NCI-H2081 (cell line): ENCODE results near the gene ETNK2.

Source experiments
- DNase-seq, 2 experiments: peaks; one replicate each; lab custom pipeline; 2025; lab: John Stamatoyannopoulos, UW

ETNK2 gene

DNA sequence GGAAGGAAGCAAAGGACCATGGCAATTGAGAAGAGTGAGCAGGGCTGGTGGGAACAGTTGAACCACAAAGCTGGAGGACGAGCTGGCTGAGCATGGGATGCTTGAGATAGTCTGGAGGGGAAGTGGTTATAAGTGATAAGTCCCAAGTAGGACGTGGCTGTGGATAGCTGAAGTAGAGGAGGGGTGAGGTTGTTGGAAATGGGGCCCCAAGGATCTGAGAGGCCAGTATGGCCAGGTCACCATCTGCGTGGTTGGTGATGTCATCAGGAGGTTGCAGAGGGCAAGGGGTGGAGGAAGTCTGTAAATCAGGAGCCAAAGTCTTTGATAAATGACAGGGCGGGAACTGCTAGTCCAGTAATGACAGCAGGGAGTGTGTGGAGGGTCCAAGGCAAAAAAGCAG lies 25.3 kb upstream of the ETNK2 start:
- no peak for DNase-seq

DNA sequence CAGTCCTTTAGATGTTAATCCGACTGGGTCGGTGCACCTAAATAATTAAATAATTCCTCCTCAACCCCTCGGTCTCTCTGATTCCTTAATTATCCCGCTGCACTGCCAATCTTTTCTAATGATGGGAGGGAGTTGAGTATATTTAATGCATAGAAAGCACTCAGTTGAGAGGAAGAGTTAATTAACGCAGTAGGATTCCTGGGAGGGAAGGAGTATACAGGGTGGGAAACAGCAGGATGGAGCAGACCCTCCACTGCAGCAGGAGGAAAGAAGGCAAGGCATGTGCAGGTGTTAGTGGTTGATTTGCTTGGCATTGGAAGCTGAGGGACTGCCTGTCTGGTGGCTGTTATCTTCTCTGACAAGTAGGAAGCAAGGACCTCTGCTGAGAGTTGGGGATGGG lies 24.2 kb upstream of the ETNK2 start:
- DNase-seq = no peak

DNA sequence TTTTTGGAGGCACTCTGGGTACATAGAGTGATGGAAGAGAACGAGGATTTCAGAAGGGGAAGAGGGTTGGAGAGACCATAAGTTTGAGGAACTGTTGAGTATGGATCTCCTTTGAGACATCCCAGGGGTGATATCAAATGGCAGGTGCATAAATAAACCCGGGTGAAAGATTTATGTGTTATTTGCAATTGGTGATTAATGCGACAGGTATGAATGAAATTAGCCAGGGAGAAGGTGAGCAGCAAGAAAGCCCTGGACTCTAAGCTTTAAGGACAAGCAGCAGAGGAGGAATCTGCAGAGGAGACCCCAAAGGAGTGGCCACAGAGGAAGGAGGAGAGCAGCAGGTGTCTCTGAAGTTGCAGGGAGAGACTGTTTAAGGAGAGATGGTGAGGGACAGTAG lies 23.1 kb upstream of the ETNK2 start:
- no peak for DNase-seq

DNA sequence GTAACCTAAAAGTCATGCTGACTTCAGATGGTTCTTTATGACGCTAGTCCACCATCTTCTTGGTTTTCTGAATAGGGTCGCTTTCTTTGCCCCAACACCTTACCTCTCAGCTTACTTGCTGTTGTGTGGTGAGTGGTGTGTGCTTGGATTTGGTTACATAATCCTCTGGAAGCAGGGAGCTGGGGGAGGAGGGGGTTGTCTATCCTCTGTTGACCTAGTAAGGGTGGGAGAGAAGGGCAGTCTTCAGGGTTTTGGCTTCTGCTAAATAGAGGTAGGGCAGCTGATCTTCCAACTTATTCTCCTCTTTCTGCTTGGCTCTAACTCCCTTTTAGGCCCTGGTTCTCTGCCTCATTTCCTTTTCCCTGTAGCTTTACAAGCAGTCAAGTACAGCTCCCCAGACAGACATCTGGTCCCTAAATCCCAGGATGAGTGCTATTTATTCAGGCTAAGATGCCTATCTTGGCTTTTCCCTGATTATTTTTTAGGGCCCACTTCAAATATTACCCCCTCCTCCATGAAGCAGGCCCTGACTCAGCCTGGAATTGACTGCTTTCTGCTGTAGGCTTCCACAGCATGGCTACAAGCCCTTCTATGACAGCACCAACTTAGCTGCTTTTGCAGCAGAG lies 20.7 kb upstream of the ETNK2 start:
- no peak for DNase-seq

DNA sequence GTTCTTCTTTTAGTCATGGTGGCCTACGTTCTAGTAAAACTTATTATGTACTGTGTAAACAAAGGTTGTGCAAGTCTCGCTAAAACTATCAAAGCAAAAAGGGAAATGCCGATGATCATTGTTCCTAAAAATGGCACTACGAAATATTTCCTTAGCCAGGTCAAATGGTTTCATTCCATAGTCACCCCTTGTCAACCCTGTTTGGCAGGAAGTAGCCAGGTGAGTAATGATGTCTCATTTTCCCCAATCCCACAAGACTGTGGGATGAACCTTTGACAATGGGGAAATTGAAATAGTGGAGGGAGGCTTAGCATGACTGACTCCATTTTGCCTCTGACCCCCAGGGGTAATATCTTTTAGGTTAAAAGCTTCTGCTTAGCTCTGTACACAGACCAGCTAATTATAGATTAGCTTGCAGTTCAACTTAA lies 19.9 kb upstream of the ETNK2 start:
- no peak for DNase-seq

DNA sequence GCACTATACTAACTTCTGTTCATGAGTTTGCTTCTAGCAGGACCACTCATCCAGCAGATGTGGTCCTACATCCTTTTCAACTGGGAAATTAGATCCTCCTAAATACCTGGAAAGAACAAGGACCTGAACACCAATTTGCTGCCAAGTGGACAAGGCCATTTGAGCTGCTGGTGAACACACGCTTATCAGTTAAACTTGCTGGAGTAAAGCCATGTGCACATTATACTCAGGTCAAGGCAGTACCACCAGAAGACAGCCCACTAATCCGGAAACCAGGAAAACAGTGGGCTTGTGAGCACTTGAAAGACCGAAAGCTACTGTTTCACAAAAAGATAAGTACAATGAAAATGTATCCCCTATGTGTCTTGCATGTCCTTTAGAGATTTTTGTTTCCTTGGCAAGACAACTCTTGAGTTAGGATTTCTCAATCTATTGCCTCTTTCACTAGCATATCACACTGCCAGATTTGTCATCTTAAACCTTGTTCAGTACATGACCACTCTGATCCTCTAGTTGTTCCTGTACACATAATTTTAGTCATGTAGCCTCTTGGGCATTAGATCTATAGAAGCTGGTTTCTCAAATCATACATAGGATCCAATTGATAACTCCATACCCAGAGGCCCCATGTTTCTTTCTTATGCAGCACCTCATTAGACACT lies 18.8 kb upstream of the ETNK2 start:
- DNase-seq = no peak

DNA sequence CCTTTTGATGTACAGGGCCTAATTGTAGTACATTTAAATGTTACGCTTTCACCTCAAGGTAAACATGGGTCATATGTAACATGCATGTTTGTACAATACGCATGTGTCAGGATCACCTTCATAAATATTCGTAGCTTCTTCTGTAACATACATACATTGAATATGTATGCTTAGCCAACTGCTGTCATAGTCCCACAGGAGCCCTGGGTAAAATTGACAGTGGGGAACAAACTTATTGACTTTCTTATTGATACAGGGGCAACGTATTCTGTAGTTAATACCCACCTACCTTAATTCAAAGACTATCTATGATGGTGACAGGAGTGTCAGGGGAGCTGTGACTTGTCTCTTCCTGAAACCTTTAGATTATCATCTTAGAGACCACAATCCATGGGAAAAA lies 18.0 kb upstream of the ETNK2 start:
- no peak for DNase-seq

DNA sequence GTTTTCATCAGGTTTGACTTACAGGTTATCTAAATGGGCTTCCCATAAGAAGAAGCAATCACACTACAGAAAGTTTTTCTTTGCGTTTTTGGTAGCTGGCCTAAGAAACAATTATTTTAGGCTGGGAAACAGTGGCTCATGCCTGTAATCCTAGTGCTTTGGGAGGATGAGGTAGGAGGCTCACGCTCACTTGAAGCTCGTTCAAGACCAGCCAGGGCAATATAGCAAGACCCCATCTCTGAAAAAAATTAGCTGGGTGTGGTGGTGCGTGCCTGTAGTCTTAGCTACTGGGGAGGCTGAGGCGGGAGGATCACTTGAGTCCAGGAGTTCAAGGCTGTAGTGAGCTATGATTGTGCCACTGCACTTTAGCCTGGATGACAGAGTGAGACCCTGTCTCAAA lies 15.9 kb upstream of the ETNK2 start:
- no peak for DNase-seq

DNA sequence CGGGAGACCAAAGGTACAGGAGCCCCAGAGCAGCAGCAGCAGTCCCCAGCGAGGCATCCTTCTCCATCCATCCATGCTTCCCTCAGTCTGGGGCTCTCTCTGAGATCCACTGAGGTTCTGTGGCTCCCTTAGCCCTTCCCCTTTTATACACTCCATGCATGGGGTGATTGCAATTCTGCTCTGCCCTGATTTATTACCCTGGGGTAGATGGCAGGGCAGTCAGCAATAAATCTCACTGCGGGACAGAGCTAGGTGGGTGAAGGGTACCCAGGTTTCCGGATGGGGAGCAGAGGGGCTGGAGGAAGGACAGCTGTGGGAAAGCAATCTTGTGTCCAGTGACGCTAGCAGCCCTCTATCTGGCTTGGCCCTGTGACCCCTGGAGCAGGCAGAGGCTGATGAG lies 14.4 kb upstream of the ETNK2 start, which contains the start of gene REN:
Gene REN (minus strand): TSS at position 119 of the 400 bp plus-strand sequence. CDS start 44 bp downstream, at position 75.
- no peak for DNase-seq

DNA sequence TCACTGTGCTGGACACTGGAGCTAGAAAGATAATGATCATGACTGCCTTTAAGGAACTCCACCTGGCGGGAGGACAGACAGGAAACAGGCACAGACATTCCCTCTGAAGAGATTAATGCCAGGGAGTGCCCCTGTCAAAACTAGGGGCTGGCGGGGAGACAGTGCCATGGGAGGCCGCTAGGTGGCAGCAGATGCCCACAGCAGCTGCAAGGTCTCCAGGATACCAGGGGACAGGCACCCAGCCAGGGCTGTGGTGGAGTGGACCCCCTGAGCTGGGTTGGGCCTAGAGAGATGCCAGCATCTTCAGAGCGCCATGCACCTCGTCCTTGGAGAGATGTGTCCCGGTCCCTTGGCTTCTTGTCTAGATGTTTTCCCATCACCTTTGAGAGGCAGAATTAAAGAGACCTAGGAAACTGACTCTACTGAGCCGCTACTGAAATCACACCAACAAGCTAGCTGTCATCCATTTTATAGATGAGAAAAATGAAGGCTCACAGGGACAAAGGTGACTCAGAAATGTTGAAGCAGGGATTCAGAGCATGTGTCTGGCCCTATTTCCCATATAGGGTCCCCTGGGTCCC lies 10.7 kb upstream of the ETNK2 start:
- peak; percentile 87 to 88 for DNase-seq

DNA sequence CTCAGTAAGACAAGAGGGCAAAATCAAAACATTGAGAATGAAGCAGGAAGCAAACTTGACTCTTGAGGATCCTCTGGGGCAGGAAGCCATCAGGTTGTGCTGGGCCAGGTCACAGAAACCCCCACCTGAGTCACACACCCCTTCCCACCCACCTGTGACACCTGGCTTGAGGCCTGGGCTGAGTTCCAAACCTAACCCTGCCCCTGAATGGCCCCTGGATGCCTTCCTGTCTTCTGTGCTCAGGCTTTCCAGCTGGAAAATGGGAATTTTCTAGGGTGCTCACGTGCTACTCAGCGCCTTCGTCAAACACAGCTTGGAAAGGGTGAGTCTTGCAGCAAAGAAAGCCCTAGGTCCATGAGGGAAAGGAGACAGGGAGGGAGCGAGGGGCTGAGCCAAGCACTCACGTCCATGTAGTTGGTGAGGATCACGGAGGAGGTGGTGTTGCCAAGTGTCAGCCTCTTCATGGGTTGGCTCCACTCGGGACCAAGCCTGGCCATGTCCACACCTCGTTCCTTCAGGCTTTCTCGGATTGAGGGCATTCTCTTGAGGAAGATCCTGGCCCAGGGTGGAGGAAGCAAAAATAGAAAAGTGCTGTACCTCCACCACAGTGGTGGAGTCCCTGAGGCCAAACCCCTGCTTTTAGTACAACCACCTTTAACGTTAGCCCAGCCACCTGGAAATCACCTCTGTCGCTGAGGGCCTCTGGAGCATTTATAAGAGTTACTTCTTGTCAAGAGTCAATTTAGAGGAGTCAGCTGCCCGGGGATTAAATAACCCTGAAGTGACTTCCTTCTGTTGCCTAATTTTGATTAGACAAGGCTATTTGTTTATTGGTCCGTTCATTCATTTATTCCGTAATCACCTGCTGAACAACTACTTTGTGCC lies 10.0 kb upstream of the ETNK2 start:
- DNase-seq = no peak

DNA sequence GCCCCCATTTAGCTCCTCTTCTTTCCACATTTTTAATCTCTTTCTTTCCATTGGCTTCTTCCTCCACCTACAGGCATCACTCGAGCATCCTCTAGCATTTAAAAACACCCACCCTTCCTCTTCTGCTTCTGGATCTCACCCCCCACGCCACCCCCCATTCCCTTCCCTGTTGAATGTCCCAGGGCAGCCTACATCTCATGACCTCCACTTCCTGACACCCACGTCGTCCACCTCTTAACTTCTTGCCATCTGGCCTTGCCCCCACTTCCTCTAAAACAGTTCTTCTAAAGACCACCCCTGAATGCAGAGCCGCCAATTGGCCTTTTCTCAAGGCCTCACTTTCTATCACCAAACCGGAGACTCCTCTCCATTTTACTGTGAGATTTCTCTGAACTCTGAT lies 6.1 kb upstream of the ETNK2 start:
- DNase-seq = no peak

DNA sequence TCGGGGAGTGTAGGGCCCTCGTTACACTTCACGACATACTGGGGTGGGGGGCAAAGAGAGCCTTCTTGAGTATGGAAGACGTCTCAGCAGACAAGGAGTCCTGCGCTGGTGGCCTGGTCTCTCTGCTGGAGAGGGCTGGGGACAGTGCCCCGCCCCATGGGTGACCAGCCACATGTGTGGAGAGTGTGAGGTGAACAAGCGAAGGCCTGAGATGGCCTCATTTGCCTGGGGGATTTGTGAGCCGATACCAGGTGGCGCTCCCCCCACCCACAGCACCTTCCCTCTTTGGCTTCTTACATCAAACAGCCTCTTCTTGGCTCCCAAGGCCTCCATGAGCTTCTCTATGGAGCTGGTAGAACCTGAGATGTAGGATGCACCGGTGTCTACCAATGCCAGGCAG lies 4.0 kb upstream of the ETNK2 start:
- no peak for DNase-seq

DNA sequence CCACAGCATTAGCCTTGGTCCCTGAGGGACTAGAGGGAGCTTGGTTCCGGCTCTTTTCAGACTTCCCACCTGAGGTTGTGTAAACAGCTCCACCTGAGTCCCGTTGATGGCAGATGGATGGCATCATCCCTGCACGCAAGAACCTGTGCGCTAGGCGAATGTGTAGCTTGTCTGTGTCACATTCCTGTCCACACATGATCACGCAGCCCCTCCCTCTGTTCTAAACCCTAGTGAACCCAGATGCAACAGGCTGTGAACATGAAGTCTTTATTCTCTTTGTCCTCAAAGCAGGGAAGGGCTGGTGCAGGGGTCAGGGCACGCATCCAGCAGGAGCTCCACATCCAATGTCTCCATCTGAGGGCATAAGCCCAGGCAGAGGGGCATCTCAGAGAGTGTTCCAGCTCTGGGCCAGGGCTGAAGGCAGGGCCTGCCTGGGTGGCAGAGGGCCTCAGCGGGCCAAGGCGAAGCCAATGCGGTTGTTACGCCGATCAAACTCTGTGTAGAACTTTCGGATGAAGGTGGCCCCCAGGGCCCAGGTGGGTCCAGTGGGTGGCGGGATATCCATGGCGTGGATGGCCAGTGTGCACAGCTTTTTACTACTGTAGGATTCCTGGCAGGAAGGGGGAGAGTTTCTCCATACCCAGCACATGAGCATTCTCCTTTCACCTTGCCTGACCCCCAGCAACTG lies 2.9 kb upstream of the ETNK2 start:
- no peak for DNase-seq

DNA sequence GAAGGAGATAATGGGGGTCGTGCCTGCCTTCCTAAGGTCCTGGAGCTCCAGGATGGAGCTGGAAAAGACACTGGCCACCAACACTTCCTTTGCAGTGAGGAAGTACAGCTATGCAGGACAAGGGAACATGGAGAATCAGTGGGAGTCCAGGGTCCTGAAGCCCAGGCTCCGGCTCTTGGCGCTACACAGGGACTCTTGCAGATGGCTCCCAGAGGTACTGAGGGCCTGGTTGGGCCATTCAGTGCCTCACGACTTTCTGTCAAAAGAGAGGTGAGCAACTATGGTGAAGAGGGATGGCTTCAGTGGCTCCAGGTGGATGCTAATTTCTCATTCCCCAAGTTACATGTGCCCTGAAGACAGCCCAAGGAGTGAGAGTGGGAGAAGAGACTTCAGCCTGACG lies 1.8 kb upstream of the ETNK2 start:
- DNase-seq = no peak

DNA sequence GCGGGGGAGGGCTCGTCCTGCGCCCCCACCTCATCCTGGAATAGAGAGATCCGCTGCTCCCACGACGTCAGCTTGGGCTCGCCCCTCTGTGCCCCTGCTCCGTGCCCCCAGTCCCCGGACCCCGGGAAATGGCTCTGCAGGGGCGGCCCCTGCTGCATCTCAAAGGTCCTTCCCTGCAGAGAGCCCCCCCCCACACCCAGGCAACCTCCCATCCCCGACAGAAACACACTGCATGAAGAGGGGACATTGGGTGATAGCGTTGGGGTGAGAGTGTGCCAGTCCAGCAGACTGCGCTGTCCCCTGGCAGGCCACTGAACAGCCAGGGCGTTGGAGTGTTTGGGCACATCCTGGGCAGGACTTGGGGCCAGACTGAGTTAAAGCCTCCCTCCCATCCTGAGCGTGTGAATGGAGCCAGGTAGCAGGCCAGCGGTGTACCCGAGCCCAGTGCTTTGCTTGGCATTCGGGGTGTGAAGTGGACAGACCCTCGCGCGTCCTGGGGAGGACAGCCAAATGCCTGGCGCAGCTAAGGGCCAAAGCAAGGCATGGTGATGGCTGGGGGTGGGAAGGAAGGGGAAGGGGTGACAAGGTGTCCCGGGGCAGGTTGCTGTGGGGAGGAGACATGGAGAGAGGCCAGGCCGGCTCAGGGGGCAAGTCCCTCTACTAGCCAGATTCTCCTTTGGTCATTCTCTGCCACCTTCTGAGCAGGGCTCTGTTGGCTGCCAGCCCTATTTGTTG lies 633 bp upstream of the ETNK2 start:
- no peak for DNase-seq

DNA sequence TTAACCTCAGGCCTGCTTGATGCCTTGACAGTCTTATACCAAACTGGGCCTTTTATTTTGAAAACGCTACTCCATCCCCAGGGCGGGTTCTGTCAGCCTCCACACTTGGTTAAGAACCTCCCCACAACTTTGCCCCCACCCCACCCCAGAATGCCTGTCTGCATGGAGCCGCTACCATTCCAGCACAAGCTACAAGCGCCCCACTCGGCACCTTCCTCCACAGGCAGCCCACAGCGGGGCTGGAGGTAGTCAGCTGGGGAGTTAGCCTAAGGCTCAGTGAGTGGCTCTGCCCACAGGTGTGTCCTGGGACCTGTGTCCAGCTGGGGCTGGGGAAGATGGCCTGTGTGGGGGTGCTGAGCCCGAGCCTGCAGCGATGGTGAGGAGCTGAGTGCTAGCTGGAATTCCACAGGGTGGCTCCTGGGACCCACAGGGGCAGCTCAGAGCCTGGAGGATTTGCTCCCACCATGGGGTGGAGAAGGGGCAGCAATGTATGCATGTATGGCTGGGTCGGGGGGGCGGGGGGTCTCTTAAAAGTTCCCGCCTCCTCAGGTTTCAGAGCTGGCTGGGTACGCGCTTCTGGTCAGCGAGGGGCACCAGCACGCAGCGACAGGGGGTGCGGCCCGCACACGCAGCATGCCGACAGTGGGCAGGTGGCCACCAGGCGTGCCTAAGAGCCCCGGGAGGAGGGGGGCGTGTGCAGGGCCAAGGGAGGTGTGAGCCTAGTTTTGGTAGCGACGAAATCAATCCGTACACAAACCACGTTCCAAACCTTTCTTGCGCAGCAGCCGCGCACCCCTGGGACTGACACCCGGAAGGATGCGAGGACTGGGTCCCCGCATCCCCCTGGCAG lies 917 bp downstream of the ETNK2 start:
- DNase-seq = no peak

DNA sequence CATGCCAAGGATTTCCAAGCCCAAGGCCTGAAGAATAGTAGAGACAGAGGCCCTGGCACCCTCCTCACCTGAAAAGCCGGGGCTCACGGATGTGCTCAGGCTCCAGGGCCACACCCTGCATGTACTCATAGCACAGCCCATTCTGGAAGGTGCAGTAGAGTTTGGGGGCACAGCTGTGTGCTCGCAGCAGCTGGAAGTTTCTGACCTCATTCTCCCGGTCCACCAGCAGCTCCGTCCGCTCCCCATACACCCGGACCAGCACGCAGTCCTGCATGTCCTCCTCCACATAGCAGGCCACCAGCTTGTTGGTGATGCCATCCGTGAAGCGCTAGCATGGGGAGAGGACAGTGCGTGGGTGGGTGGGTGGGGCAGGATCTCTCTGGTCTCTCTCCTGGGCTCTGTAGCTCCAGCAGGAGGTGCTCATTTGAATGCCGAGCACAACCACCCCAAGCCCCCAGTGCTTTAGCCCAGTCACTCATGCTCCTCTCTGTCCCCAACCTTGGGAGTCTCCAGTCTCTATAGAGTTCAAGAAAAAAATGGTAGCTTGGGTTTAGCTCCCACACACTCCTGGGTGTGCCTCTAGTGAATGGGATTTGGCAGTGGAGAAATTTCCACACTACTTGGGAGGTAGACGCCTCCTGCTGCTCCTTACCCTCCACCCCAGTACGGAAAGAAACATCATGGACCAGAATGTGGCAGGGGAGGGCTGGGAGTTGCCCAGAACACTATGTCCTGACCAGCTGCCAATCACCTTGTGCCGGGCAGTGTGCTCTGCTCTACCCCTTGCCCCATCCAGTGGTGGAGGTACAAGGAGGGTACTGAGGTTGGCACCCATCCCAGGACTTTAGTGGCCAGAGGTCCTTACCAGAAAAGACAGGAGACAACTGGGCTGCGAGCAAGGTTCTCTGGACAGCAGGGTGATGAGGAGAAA lies 1.9 kb downstream of the ETNK2 start:
- no peak for DNase-seq

DNA sequence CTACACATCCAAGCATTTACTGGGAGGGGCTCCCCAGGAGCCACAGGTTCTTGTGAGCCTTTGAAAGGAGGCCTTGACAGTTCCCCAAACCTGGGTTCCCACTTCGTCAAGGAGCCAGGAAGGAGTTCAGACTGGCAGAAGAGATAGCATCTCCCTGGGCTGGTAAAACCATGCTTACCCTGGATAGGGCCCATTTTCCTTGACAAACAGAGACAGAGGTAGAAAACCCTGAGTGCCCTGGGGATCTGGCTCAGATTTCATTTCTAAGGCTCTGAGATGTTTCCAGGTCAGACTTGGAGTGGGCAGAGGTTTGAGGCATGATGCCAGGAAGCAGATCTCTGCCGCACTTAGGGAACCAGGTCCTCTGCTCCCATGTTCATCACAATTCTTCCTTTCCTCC lies 2.7 kb downstream of the ETNK2 start:
- DNase-seq = no peak
